Measurements from ENCODE around the gene GPR55. TPM values are rescaled to one million over a fixed set of nuclear protein-coding genes. Genes with fewer than 3 reads are reported as not detected.

The GPR55 gene
- total and polyA plus RNA-seq, 9 donors: 0.04 to 0.08 TPM; not detected in 7

- no peak for DNase-seq
- H3K4me3 ChIP-seq (ENCODE audit: low read length): no peak overlapping the region
- peaks cover 5% of the 10 kb centered on the region for H3K4me1 ChIP-seq (ENCODE audit: control insufficient read depth, insufficient read depth, low read length)
- H3K27me3 ChIP-seq (ENCODE audit: control insufficient read depth, insufficient read depth, low read length): peaks cover 4% of the 10 kb centered on the region
- H3K27ac ChIP-seq (ENCODE audit: low read length): no peak overlapping the region
- no peaks in the 10 kb centered on the region for H3K9me3 ChIP-seq (replicated peaks; ENCODE audit: control insufficient read depth, low read depth, low read length)
- WGBS (ENCODE audit: insufficient coverage): 78% methylated on average over 13 of the region's 14 CpGs
- no peaks in the 10 kb centered on the region for H3K36me3 ChIP-seq (ENCODE audit: control insufficient read depth, insufficient read depth, low read length)
Measured at GRCh38 chr2:230927711-230928341, 2.8 kb upstream of the GPR55 start.

- H3K4me3 ChIP-seq (ENCODE audit: low read length): no peak overlapping the region
- no peak overlapping the region for H3K27ac ChIP-seq (ENCODE audit: low read length)
- WGBS (ENCODE audit: insufficient coverage): 75% methylated on average over 9 of the region's 11 CpGs
- no peak for DNase-seq
- H3K36me3 ChIP-seq (ENCODE audit: control insufficient read depth, insufficient read depth, low read length): no peaks in the 10 kb centered on the region
- H3K4me1 ChIP-seq (ENCODE audit: control insufficient read depth, insufficient read depth, low read length): no peaks in the 10 kb centered on the region
- H3K27me3 ChIP-seq (ENCODE audit: control insufficient read depth, insufficient read depth, low read length): peaks cover 4% of the 10 kb centered on the region
- H3K9me3 ChIP-seq (replicated peaks; ENCODE audit: control insufficient read depth, low read depth, low read length): no peaks in the 10 kb centered on the region
Measured at GRCh38 chr2:230925879-230926765, 1.1 kb upstream of the GPR55 start.

GRCh38 chr2:230925443-230925878, 419 bp upstream of the GPR55 start:
- no peaks in the 10 kb centered on the region for H3K36me3 ChIP-seq (ENCODE audit: control insufficient read depth, insufficient read depth, low read length)
- peaks cover 4% of the 10 kb centered on the region for H3K27me3 ChIP-seq (ENCODE audit: control insufficient read depth, insufficient read depth, low read length)
- no peak overlapping the region for H3K4me3 ChIP-seq (ENCODE audit: low read length)
- WGBS (ENCODE audit: insufficient coverage): 51% methylated on average over 6 of the region's 9 CpGs
- H3K27ac ChIP-seq (ENCODE audit: low read length): no peak overlapping the region
- no peaks in the 10 kb centered on the region for H3K9me3 ChIP-seq (replicated peaks; ENCODE audit: control insufficient read depth, low read depth, low read length)
- no peaks in the 10 kb centered on the region for H3K4me1 ChIP-seq (ENCODE audit: control insufficient read depth, insufficient read depth, low read length)
- no peak for DNase-seq

- WGBS (ENCODE audit: insufficient coverage): no CpG with 5 or more reads among the region's 6 CpGs
- DNase-seq: no peak
- Histone ChIP-seq H3K27ac (ENCODE audit: low read length) (no peak overlapping the region), H3K9me3 (replicated peaks; ENCODE audit: control insufficient read depth, low read depth, low read length) (no peaks in the 10 kb centered on the region), H3K36me3 (ENCODE audit: control insufficient read depth, insufficient read depth, low read length) (no peaks in the 10 kb centered on the region), H3K27me3 (ENCODE audit: control insufficient read depth, insufficient read depth, low read length) (peaks cover 7% of the 10 kb centered on the region), H3K4me3 (ENCODE audit: low read length) (no peak overlapping the region), H3K4me1 (ENCODE audit: control insufficient read depth, insufficient read depth, low read length) (no peaks in the 10 kb centered on the region)
Measured at GRCh38 chr2:230924092-230924469, 961 bp downstream of the GPR55 start.

- Histone ChIP-seq H3K4me3 (ENCODE audit: low read length) (no peak overlapping the region), H3K27ac (ENCODE audit: low read length) (no peak overlapping the region), H3K36me3 (ENCODE audit: control insufficient read depth, insufficient read depth, low read length) (no peaks in the 10 kb centered on the region), H3K9me3 (replicated peaks; ENCODE audit: control insufficient read depth, low read depth, low read length) (no peaks in the 10 kb centered on the region), H3K4me1 (ENCODE audit: control insufficient read depth, insufficient read depth, low read length) (no peaks in the 10 kb centered on the region), H3K27me3 (ENCODE audit: control insufficient read depth, insufficient read depth, low read length) (peaks cover 7% of the 10 kb centered on the region)
- DNase-seq: no peak
- 93% methylated on average over 9 of the region's 16 CpGs for WGBS (ENCODE audit: insufficient coverage)
Measured at GRCh38 chr2:230922951-230923717, 1.9 kb downstream of the GPR55 start.

GRCh38 chr2:230921806-230922595, 3.0 kb downstream of the GPR55 start:
- Histone ChIP-seq H3K27me3 (ENCODE audit: control insufficient read depth, insufficient read depth, low read length) (peaks cover 10% of the 10 kb centered on the region), H3K27ac (ENCODE audit: low read length) (no peak overlapping the region), H3K4me3 (ENCODE audit: low read length) (no peak overlapping the region), H3K9me3 (replicated peaks; ENCODE audit: control insufficient read depth, low read depth, low read length) (no peaks in the 10 kb centered on the region), H3K4me1 (ENCODE audit: control insufficient read depth, insufficient read depth, low read length) (no peaks in the 10 kb centered on the region), H3K36me3 (ENCODE audit: control insufficient read depth, insufficient read depth, low read length) (no peaks in the 10 kb centered on the region)
- WGBS (ENCODE audit: insufficient coverage): 71% methylated on average over 6 of the region's 11 CpGs
- no peak for DNase-seq

GRCh38 chr2:230920167-230920566, 4.9 kb downstream of the GPR55 start:
- no peak for DNase-seq
- Histone ChIP-seq H3K4me1 (ENCODE audit: control insufficient read depth, insufficient read depth, low read length) (no peaks in the 10 kb centered on the region), H3K27ac (ENCODE audit: low read length) (no peak overlapping the region), H3K27me3 (ENCODE audit: control insufficient read depth, insufficient read depth, low read length) (peaks cover 13% of the 10 kb centered on the region), H3K36me3 (ENCODE audit: control insufficient read depth, insufficient read depth, low read length) (no peaks in the 10 kb centered on the region), H3K9me3 (replicated peaks; ENCODE audit: control insufficient read depth, low read depth, low read length) (no peaks in the 10 kb centered on the region), H3K4me3 (ENCODE audit: low read length) (no peak overlapping the region)
- WGBS (ENCODE audit: insufficient coverage): 14% methylated on average over 1 of the region's 2 CpGs

- no peak overlapping the region for H3K4me3 ChIP-seq (ENCODE audit: low read length)
- no peaks in the 10 kb centered on the region for H3K36me3 ChIP-seq (ENCODE audit: control insufficient read depth, insufficient read depth, low read length)
- no peaks in the 10 kb centered on the region for H3K4me1 ChIP-seq (ENCODE audit: control insufficient read depth, insufficient read depth, low read length)
- H3K27me3 ChIP-seq (ENCODE audit: control insufficient read depth, insufficient read depth, low read length): peaks cover 18% of the 10 kb centered on the region
- DNase-seq: no peak
- H3K9me3 ChIP-seq (replicated peaks; ENCODE audit: control insufficient read depth, low read depth, low read length): no peaks in the 10 kb centered on the region
- WGBS (ENCODE audit: insufficient coverage): no CpG with 5 or more reads among the region's 2 CpGs
- H3K27ac ChIP-seq (ENCODE audit: low read length): no peak overlapping the region
Measured at GRCh38 chr2:230919681-230920080, 5.4 kb downstream of the GPR55 start.

- no peak for DNase-seq
- H3K4me1 ChIP-seq (ENCODE audit: control insufficient read depth, insufficient read depth, low read length): no peaks in the 10 kb centered on the region
- WGBS (ENCODE audit: insufficient coverage): no CpG with 5 or more reads among the region's 2 CpGs
- H3K9me3 ChIP-seq (replicated peaks; ENCODE audit: control insufficient read depth, low read depth, low read length): no peaks in the 10 kb centered on the region
- H3K27me3 ChIP-seq (ENCODE audit: control insufficient read depth, insufficient read depth, low read length): peaks cover 19% of the 10 kb centered on the region
- H3K36me3 ChIP-seq (ENCODE audit: control insufficient read depth, insufficient read depth, low read length): no peaks in the 10 kb centered on the region
- H3K27ac ChIP-seq (ENCODE audit: low read length): no peak overlapping the region
- H3K4me3 ChIP-seq (ENCODE audit: low read length): no peak overlapping the region
Measured at GRCh38 chr2:230919240-230919639, 5.8 kb downstream of the GPR55 start.
